Stimulated activated CD8-positive, alpha-beta memory T cell treated with anti-CD3 and anti-CD28 coated beads, Interleukin-7, amount 100 ng/mL, for 1 hour (primary cell): ENCODE measurements around the gene FFAR1.
"Not testable (repeated sequence)": the region's sequence is repeated elsewhere in the genome, so short reads cannot be mapped to it uniquely, and the experiment has no call there.

Experiments used
- DNase-seq, 2 donors: peaks; one replicate each; pipeline ENCODE4 v3.0.0-alpha.2; 2020; ENCODE audit warnings: low read depth in 2 of 2

FFAR1 gene

GRCh38 chr19:35362261-35363000 lies 14.7 kb downstream of the FFAR1 start:
- no peak for DNase-seq

GRCh38 chr19:35363001-35363590 lies 15.4 kb downstream of the FFAR1 start:
- DNase-seq: no peak

GRCh38 chr19:35363711-35364425 lies 16.2 kb downstream of the FFAR1 start:
- DNase-seq: no peak

- no peak for DNase-seq
Observed at GRCh38 chr19:35365303-35365702, 17.6 kb downstream of the FFAR1 start.

- no peak for DNase-seq
Observed at GRCh38 chr19:35368378-35368777, 20.7 kb downstream of the FFAR1 start.

GRCh38 chr19:35369522-35369921 lies 21.8 kb downstream of the FFAR1 start:
- DNase-seq: no peak

- DNase-seq: no peak
Observed at GRCh38 chr19:35370722-35371121, 23.0 kb downstream of the FFAR1 start, which contains the start of gene GPR42. Gene GPR42 (plus strand): TSS chr19:35371068. CDS start chr19:35371360, 292 bp downstream.

GRCh38 chr19:35373492-35373891 lies 25.8 kb downstream of the FFAR1 start:
- no peak for DNase-seq

- DNase-seq: not testable (repeated sequence)
Observed at GRCh38 chr19:35374031-35374430, 26.3 kb downstream of the FFAR1 start.

GRCh38 chr19:35375505-35376307 lies 28.0 kb downstream of the FFAR1 start:
- DNase-seq: no peak

- DNase-seq: no peak
Observed at GRCh38 chr19:35377656-35378055, 30.0 kb downstream of the FFAR1 start.

GRCh38 chr19:35378356-35378755 lies 30.7 kb downstream of the FFAR1 start:
- DNase-seq: no peak

- DNase-seq: not testable (repeated sequence)
Observed at GRCh38 chr19:35379545-35379944, 31.8 kb downstream of the FFAR1 start.

GRCh38 chr19:35379992-35380391 lies 32.3 kb downstream of the FFAR1 start:
- no peak for DNase-seq

GRCh38 chr19:35380450-35381124 lies 32.9 kb downstream of the FFAR1 start:
- no peak for DNase-seq

GRCh38 chr19:35381318-35381717 lies 33.6 kb downstream of the FFAR1 start:
- DNase-seq: no peak

GRCh38 chr19:35381926-35382325 lies 34.2 kb downstream of the FFAR1 start:
- no peak for DNase-seq

GRCh38 chr19:35383536-35383935 lies 35.8 kb downstream of the FFAR1 start:
- no peak for DNase-seq

- no peak for DNase-seq
Observed at GRCh38 chr19:35388277-35389054, 40.8 kb downstream of the FFAR1 start.

- no peak for DNase-seq
Observed at GRCh38 chr19:35389192-35389861, 41.6 kb downstream of the FFAR1 start.
